ENCODE results near the gene USP2. TPM values are rescaled to one million over a fixed set of nuclear protein-coding genes. Genes with fewer than 3 reads are reported as not detected.

The USP2 gene
- total RNA-seq, 1 donor: 0.43 TPM

DNA sequence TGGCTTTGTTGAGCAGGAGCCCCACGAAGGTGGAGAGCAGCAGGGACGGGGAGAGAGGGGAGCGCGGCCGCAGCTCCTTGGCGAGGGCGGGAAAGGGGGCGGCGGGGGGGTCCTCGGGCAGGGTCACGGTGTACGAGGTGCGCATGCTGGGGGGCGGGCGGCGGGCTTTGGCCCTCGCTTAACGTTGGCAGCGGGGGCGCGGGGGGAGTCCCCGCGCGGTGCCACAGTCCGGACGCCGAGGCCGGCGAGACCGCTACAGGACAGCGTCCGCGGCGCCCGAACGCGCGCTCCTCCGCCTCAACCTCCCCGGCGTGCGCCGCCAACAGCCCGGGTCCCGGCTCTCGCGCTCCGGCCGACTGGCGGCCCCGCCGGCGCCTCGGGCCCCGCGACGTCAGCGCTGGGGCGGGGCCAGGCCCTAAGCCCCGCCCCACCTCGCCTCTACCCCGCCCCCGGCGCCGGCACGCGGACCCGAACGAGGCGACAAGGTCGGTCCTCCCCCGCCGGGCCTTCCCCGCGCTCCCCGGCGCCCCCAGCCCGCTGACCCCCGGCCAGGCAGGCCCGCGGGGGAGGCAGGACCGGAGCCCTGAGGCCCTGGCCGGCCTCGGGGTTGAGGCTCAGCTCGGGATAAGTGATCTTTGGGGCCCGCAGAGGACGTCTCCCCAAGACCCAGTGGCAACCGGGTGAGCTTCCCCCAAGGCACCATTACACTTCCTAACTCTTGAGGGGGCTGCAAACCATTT, 17.5 kb downstream of the USP2 start:
- DNase-seq (ENCODE audit: low read depth): peak; percentile 33
- H3K4me3 ChIP-seq (ENCODE audit: low read depth, low read length): peak overlapping the region; percentile 43
- TF ChIP-seq, protein P1, sequence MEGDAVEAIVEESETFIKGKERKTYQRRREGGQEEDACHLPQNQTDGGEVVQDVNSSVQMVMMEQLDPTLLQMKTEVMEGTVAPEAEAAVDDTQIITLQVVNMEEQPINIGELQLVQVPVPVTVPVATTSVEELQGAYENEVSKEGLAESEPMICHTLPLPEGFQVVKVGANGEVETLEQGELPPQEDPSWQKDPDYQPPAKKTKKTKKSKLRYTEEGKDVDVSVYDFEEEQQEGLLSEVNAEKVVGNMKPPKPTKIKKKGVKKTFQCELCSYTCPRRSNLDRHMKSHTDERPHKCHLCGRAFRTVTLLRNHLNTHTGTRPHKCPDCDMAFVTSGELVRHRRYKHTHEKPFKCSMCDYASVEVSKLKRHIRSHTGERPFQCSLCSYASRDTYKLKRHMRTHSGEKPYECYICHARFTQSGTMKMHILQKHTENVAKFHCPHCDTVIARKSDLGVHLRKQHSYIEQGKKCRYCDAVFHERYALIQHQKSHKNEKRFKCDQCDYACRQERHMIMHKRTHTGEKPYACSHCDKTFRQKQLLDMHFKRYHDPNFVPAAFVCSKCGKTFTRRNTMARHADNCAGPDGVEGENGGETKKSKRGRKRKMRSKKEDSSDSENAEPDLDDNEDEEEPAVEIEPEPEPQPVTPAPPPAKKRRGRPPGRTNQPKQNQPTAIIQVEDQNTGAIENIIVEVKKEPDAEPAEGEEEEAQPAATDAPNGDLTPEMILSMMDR (IDR thresholded peaks at IDR 0.05; ENCODE audit: insufficient read depth, low read depth, low read length): no peak

DNA sequence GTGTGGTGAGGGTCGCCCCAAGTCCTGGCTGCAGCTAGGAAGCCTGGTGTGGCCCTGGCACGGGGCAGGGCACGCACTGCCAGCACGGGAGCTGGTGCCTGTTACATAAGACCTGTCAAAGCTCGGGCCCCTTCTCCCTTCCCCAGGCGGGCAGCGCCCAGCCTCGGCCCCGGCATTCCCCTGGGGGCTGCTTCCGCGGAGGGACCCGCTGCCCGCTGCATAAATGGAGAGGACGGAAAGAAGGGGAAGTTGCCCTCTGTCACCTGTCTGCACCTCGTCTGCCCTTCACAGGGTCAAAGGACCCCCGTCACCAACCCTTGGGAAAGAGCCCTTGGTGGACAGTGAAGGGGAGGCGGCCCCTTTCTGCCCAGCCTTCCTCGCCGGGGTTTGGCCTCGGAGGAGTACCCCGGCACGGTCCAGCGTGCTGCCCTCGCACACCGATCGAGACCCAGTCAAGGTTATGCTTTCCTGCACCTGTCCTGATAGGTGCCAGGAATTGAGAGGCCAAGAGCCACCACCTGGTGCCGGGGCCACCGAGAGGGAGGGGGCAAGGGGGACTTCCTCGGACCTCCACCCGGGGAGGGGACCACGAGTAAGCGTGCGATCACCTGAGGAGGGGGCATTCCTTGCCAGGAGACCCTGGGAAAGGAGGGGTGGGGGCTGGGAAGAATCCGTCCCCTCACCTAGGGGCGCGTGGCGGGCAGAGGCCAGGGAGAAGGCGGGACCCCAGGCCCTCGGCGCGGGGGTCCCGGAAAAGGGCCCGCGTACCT, 18.2 kb downstream of the USP2 start:
- peak overlapping the region; percentile 43 for H3K4me3 ChIP-seq (ENCODE audit: low read depth, low read length)

DNA sequence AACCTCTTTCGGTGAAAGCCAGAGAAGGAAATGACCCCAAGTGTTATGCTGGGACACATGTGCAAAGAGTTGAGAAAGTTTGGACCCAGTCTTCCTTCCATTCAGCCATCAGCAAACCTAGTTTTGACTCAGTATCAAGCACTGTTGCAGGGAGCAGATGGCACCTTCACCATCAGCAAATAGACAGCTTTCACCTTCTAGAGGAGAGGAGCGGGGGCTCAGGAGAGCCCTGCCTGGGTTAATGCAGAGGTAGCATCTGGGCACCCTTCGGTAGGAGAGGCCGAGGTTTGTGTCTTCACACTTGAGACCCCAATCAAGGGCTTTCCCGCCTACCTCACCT, 18.8 kb downstream of the USP2 start:
- TF ChIP-seq, protein P1 (IDR thresholded peaks at IDR 0.05; ENCODE audit: insufficient read depth, low read depth, low read length): no peak
- no peak for DNase-seq (ENCODE audit: low read depth)
- peak overlapping the region; percentile 43 for H3K4me3 ChIP-seq (ENCODE audit: low read depth, low read length)

More for the DNA sequence above, 18.2 kb downstream of the USP2 start:
- no peak for DNase-seq (ENCODE audit: low read depth)
- TF ChIP-seq, protein P1 (IDR thresholded peaks at IDR 0.05; ENCODE audit: insufficient read depth, low read depth, low read length): no peak

DNA sequence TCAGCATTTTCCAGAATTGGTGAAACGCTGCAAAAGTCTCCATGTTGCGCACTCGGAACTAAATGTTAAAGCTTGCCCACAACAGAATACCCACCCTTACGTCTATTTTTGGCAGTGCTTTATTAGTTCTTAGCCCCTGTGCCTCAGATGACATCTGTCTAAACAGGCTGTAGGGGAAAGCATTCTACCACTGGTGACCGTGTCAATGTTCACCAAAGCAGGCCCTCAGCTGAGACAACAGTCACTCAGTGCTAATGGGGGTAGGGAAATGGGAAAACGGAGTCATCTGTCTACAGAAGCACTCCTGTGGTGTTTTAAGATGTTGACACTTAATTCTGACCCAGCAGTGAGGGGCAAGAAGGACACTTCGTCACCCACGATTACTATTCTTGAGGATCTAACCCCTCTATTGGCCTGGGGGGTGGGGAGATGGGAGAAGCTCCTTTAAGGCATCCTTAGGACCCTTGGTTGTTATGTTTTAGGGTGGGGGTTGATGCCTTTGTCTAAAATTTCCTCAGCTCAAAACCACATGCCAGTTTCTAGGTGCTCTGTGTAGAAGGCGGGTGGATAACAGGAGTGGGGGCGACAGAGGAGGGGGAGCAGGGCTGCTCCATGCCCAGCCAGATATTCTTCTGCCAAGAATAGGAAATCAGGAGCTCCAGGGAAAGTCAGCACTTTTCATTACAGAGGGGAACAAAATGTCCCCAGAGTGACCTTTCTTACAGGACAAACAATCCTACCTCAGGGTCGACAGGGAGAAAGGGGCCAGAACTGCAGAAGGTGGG, 19.4 kb downstream of the USP2 start:
- no peak for DNase-seq (ENCODE audit: low read depth)
- peak overlapping the region; percentile 23 for H3K4me3 ChIP-seq (ENCODE audit: low read depth, low read length)

DNA sequence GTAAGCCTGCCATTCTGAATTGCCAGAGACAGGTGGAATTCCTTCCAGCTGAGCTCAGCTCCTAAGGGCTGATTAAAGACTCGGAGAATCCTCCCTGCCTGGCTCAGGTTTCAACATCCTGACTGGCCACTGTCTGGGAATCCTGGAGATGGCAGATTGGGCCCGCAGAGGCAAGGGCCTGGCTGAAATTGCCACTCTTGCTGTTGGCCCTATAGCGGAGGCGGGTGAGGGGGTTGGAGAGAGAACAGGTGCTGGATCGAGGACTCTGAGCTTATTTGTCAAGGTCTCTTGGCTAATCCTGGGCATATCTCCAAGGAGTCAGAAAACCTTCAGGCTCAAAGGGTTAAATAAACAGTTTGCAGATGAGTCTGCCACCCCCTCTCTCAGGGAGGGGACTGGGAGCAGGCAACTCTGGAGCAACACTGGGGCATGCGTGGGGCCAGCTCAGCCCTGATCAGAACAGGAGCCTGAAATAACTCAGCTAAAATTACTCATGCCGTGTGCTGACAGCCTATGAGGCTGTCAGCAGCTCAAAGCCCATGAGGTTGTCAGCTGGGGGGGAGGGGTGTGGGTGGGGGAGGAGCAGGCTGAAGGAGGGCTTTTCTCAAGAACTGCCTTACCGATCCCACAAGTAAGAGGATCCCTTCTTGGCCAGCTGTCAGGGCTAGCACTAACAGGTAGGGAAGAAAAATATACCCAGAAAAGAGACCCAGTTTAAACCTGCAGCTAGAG, 20.3 kb downstream of the USP2 start:
- TF ChIP-seq, protein P1 (IDR thresholded peaks at IDR 0.05; ENCODE audit: insufficient read depth, low read depth, low read length): no peak
- H3K4me3 ChIP-seq (ENCODE audit: low read depth, low read length): no peak overlapping the region
- peak; percentile 81 for DNase-seq (ENCODE audit: low read depth)

More for the DNA sequence above, 19.4 kb downstream of the USP2 start:
- TF ChIP-seq, protein P1 (IDR thresholded peaks at IDR 0.05; ENCODE audit: insufficient read depth, low read depth, low read length): no peak

Measured in fibroblast of villous mesenchyme (primary cell).